Measurements from ENCODE around the gene GREB1. TPM values are rescaled to one million over a fixed set of nuclear protein-coding genes. Genes with fewer than 3 reads are reported as not detected.

Gene GREB1
- total and polyA plus RNA-seq, 2 of the 13 experiments (the other 11 are each of a cell fraction or from before 2014, with no cell fraction given) = 31.3 to 61.2 TPM

GRCh38 chr2:11651856-11652548, 118.2 kb downstream of the GREB1 start:
- 28% methylated on average over 5 of the region's 5 CpGs for WGBS (ENCODE audit: low lambda C conversion rate)
- no peaks in the 10 kb centered on the region for H3K9me3 ChIP-seq (ENCODE audit: low read length)
- no peak overlapping the region for H3K9ac ChIP-seq (ENCODE audit: insufficient read depth, low read depth, low read length)
- DNase-seq (ENCODE audit: low spot score) = no peak
- no peak for TF ChIP-seq NCOA2 (CRISPR knock-in tag; IDR thresholded peaks at IDR 0.05)
- no peak for TF ChIP-seq E2F2 (CRISPR knock-in tag; IDR thresholded peaks at IDR 0.05; ENCODE audit: borderline replicate concordance)
- TF ChIP-seq UBTF (CRISPR knock-in tag; IDR thresholded peaks at IDR 0.05) = no peak
- no peak for TF ChIP-seq ZBTB14 (CRISPR knock-in tag; IDR thresholded peaks at IDR 0.05)
- TF ChIP-seq TBX3 (IDR thresholded peaks at IDR 0.05; ENCODE audit: borderline replicate concordance) = no peak
- TF ChIP-seq ZSCAN30 (CRISPR knock-in tag; IDR thresholded peaks at IDR 0.05) = no peak
- TF ChIP-seq RARG (CRISPR knock-in tag; IDR thresholded peaks at IDR 0.05; ENCODE audit: low read depth) = no peak
- TF ChIP-seq IRF2 (CRISPR knock-in tag; IDR thresholded peaks at IDR 0.05) = no peak
- TF ChIP-seq RORA (CRISPR knock-in tag; IDR thresholded peaks at IDR 0.05) = no peak
- no peak for TF ChIP-seq THAP11 (CRISPR knock-in tag; IDR thresholded peaks at IDR 0.05)
- TF ChIP-seq ZSCAN5A (CRISPR knock-in tag; IDR thresholded peaks at IDR 0.05; ENCODE audit: borderline replicate concordance) = no peak
- H3K4me3 ChIP-seq (replicated peaks in 1 of 3; ENCODE audit: insufficient read depth in 1 of 3, low read depth in 2 of 3, low read length in 3 of 3) = no peak overlapping the region
- intact Hi-C loops (cut with micrococcal nuclease; ENCODE audit: unreplicated experiment) (no loop called here), in situ Hi-C loops (cut with HindIII; ENCODE audit: extremely low pct_ligation_motif_present, low pct_unique_long_range_greater_than_20kb) (no loop called here)
- ATAC-seq = no peak
- H3K27ac ChIP-seq (ENCODE audit: extremely low read length, insufficient read depth, low read length) = no peak overlapping the region
- no peak for FAIRE-seq
- peaks cover 19% of the 10 kb centered on the region for H3K4me1 ChIP-seq (ENCODE audit: insufficient read depth, low read length)
- no peaks in the 10 kb centered on the region for H3K79me2 ChIP-seq (ENCODE audit: insufficient read depth, low read length)
- H4K20me1 ChIP-seq (ENCODE audit: insufficient read depth, low read length) = no peaks in the 10 kb centered on the region
- ChIA-PET CTCF (ENCODE audit: low intra/inter-chr PET ratio, low total read pairs) (no interaction called here), POLR2A (no interaction called here)
- no peak overlapping the region for H2AFZ ChIP-seq (ENCODE audit: low read length)
- BruUV-seq (replicated peaks) = no TSS peak
- no peak overlapping the region for H3K4me2 ChIP-seq (ENCODE audit: low read depth, low read length)
- H3K27me3 ChIP-seq (ENCODE audit: control insufficient read depth in 1 of 2, insufficient read depth in 2 of 2, low read length in 2 of 2) = peaks cover 3 to 43% of the 10 kb centered on the region in 2 experiments; a peak in 4 of 5 replicates
- H3K36me3 ChIP-seq (replicated peaks in 1 of 2; ENCODE audit: control insufficient read depth in 1 of 2, insufficient read depth in 2 of 2, low read length in 2 of 2) = no peaks in the 10 kb centered on the region

Data from HepG2 (cell line).